IMR-90 (cell line): Measurements from ENCODE around the gene CDH22. TPM values are rescaled to one million over a fixed set of nuclear protein-coding genes. Genes with fewer than 3 reads are reported as not detected.

Experiments
- ATAC-seq: fragments of 200-7000 bp; cut with Tn5 transposase; 2 replicates; pipeline ENCODE4 v1.9.1; 2020; ENCODE audit warnings: low read depth, mild to moderate bottlenecking, moderate library complexity
- BruUV-seq: library from RNA; stranded (reverse); fragments of 400-500 nt; replicated peaks from 2 replicates; lab custom pipeline; 2021; lab: Mats Ljungman, UMichigan
- CTCF ChIA-PET: fragments of 300-600 bp; formaldehyde crosslinking; extraction: SDS; loops from one replicate; lab custom pipeline; 2021; ENCODE audit warnings: antibody characterized with exemption; lab: Yijun Ruan, JAX
- POLR2A ChIA-PET: fragments of 300-600 bp; sonication (Branson Sonifier 250); formaldehyde crosslinking; loops from one replicate; lab custom pipeline; 2022; ENCODE audit warnings: antibody characterized with exemption; ENCODE audit not compliant: unreplicated experiment; lab: Charles Lee
- DNase-seq: peaks from one replicate; pipeline ENCODE4 v3.0.0; 2013
- H2AFZ ChIP-seq: replicated peaks from 2 replicates; pipeline ENCODE3; 2013; ENCODE audit warnings: low read length, mild to moderate bottlenecking; ENCODE audit not compliant: poor library complexity
- H2AK5ac ChIP-seq: 2 replicates; pipeline ENCODE4 v1.6.1; 2013; ENCODE audit warnings: low read depth, low read length, inconsistent platforms
- H2AK9ac ChIP-seq: replicated peaks from 2 replicates; pipeline ENCODE3; 2013; ENCODE audit warnings: mild to moderate bottlenecking, low read depth, low read length, moderate library complexity; ENCODE audit not compliant: poor library complexity
- H2BK120ac ChIP-seq: 2 replicates; pipeline ENCODE4 v1.6.1; 2013; ENCODE audit warnings: low read depth, low read length, inconsistent platforms
- H2BK15ac ChIP-seq: 3 replicates; pipeline ENCODE4 v1.6.1; 2013; ENCODE audit warnings: low read depth, low read length, inconsistent platforms
- H2BK20ac ChIP-seq: 2 replicates; pipeline ENCODE4 v1.6.1; 2013; ENCODE audit warnings: low read depth, mild to moderate bottlenecking, inconsistent platforms, low read length, moderate library complexity
- H2BK5ac ChIP-seq: 2 replicates; pipeline ENCODE4 v1.6.1; 2013; ENCODE audit warnings: mild to moderate bottlenecking, low read depth, low read length, inconsistent platforms; ENCODE audit not compliant: poor library complexity, severe bottlenecking
- H3K14ac ChIP-seq: replicated peaks from 2 replicates; pipeline ENCODE4 v1.6.1; 2013; ENCODE audit warnings: low read depth, low read length, inconsistent platforms
- H3K18ac ChIP-seq: 2 replicates; pipeline ENCODE4 v1.6.1; 2013; ENCODE audit warnings: low read depth, low read length, control low read depth
- H3K23ac ChIP-seq: 2 replicates; pipeline ENCODE4 v1.6.1; 2013; ENCODE audit warnings: low read depth, low read length, inconsistent platforms
- H3K27ac ChIP-seq: 2 replicates; pipeline ENCODE4 v1.5.1; 2013; ENCODE audit warnings: mild to moderate bottlenecking, control low read depth, low read length; ENCODE audit not compliant: insufficient read depth
- H3K27me3 ChIP-seq: 2 replicates; pipeline ENCODE4 v1.6.1; 2013; ENCODE audit warnings: low read length; ENCODE audit not compliant: control insufficient read depth, insufficient read depth
- H3K36me3 ChIP-seq: 2 replicates; pipeline ENCODE4 v1.6.1; 2013; ENCODE audit warnings: low read length, mixed read lengths; ENCODE audit not compliant: control insufficient read depth, insufficient read depth
- H3K4ac ChIP-seq: 2 replicates; pipeline ENCODE4 v1.6.1; 2013; ENCODE audit warnings: low read depth, low read length, inconsistent platforms
- H3K4me1 ChIP-seq: 2 replicates; pipeline ENCODE4 v1.6.1; 2013; ENCODE audit warnings: low read length, mixed read lengths; ENCODE audit not compliant: control insufficient read depth, insufficient read depth
- H3K4me2 ChIP-seq: 2 replicates; pipeline ENCODE4 v1.6.1; 2013; ENCODE audit warnings: low read depth, mild to moderate bottlenecking, control low read depth, low read length, moderate library complexity
- H3K4me3 ChIP-seq: 2 replicates; pipeline ENCODE4 v1.5.1; 2013; ENCODE audit warnings: low read depth, mild to moderate bottlenecking, control low read depth, low read length, moderate library complexity; ENCODE audit not compliant: insufficient read depth
- H3K56ac ChIP-seq: 2 replicates; pipeline ENCODE4 v1.6.1; 2013; ENCODE audit warnings: low read length, inconsistent platforms; ENCODE audit not compliant: insufficient read depth; ENCODE audit errors: extremely low read depth
- H3K79me1 ChIP-seq, 2 experiments: 2 replicates each; pipeline ENCODE4 v1.6.1; 2013; ENCODE audit warnings: low read length in 2 of 2, inconsistent platforms in 1 of 2, low read depth in 1 of 2
- H3K9ac ChIP-seq: 2 replicates; pipeline ENCODE4 v1.6.1; 2013; ENCODE audit warnings: low read depth, low read length, control low read depth
- H3K9me1 ChIP-seq: 2 replicates; pipeline ENCODE4 v1.6.1; 2013; ENCODE audit warnings: low read length, inconsistent platforms; ENCODE audit not compliant: insufficient read depth
- H3K9me3 ChIP-seq: 2 replicates; pipeline ENCODE4 v1.6.1; 2013; ENCODE audit warnings: low read length; ENCODE audit not compliant: control insufficient read depth, insufficient read depth
- H4K20me1 ChIP-seq: 2 replicates; pipeline ENCODE4 v1.6.1; 2013; ENCODE audit warnings: low read length, inconsistent platforms; ENCODE audit not compliant: insufficient read depth
- H4K5ac ChIP-seq: 2 replicates; pipeline ENCODE4 v1.6.1; 2013; ENCODE audit warnings: mild to moderate bottlenecking, low read depth, low read length, control low read depth
- H4K8ac ChIP-seq, 2 experiments: 2 replicates each; pipeline ENCODE4 v1.6.1; 2013; ENCODE audit warnings: low read depth in 2 of 2, low read length in 2 of 2, control low read depth in 1 of 2, inconsistent platforms in 1 of 2
- H4K91ac ChIP-seq: 2 replicates; pipeline ENCODE4 v1.6.1; 2013; ENCODE audit warnings: low read depth, low read length, inconsistent platforms; ENCODE audit not compliant: insufficient read depth
- MXI1 ChIP-seq: IDR thresholded peaks from 2 replicates; pipeline ENCODE4 v1.6.1; 2012; ENCODE audit warnings: low read depth, mild to moderate bottlenecking, low read length, moderate library complexity, borderline replicate concordance
- POLR2A ChIP-seq: IDR thresholded peaks from 2 replicates; pipeline ENCODE4 v1.6.1; 2012; ENCODE audit warnings: mild to moderate bottlenecking, low read depth, low read length
- RFX5 ChIP-seq: IDR thresholded peaks from 2 replicates; pipeline ENCODE4 v1.8.0; 2012; ENCODE audit warnings: low read depth, mild to moderate bottlenecking, low read length, moderate library complexity
- WGBS, 2 experiments: methylation state at CpG; one replicate each; pipeline versions ENCODE4 v1.1.5 to v1.1.7; 2013; ENCODE audit warnings: missing lambda C conversion rate in 2 of 2; ENCODE audit not compliant: insufficient read length in 1 of 2; ENCODE audit errors: extremely low coverage in 2 of 2; 5-methylcytosine and 5-hydroxymethylcytosine counted together
- dilution Hi-C: fragments of 300-500 bp; cut with HindIII; formaldehyde crosslinking; loops from one replicate; pipeline ENCODE4 v1.14.3; 2018; ENCODE audit warnings: low sequenced_read_pairs; ENCODE audit not compliant: unreplicated experiment
- in situ Hi-C: fragments of 300-500 bp; cut with MboI; formaldehyde crosslinking; loops from 3 replicates; pipeline ENCODE4 v1.14.3; 2019; ENCODE audit warnings: low sequenced_read_pairs, inconsistent platforms, mixed read lengths
- intact Hi-C: fragments of 100-400 bp; cut with micrococcal nuclease; formaldehyde crosslinking; loops from 2 replicates; pipeline ENCODE4 v1.10.0; 2022
- polyA plus RNA-seq, 3 experiments: library from polyadenylated mRNA; depleted of rRNA; stranded (reverse); fragments of >200 nt; gene quantifications; 2 replicates each; pipeline ENCODE4 v1.2.3, GENCODE V29; 2012; ENCODE audit warnings: low replicate concordance in 1 of 3
- total RNA-seq: library from RNA; depleted of rRNA; stranded (reverse); fragments of >200 nt; gene quantifications from 2 replicates; pipeline ENCODE4 v1.2.3, GENCODE V29; 2012

Gene CDH22
- total and polyA plus RNA-seq, 2 of the 4 experiments (the other 2 are of a cell fraction) = not detected

GRCh38 chr20:46204594-46205186 lies 103.6 kb downstream of the CDH22 start:
- no peak overlapping the region for H4K91ac ChIP-seq
- ChIA-PET POLR2A (no interaction called here), CTCF (no interaction called here)
- intact Hi-C loops = no loop called here
- no peak overlapping the region for H3K18ac ChIP-seq
- no peak overlapping the region for H3K27ac ChIP-seq
- H3K4ac ChIP-seq = no peak overlapping the region
- no CpG with 5 or more reads among the region's 8 CpGs for whole genome bisulfite sequencing, 2 experiments
- H2AK9ac ChIP-seq = no peak overlapping the region
- H3K23ac ChIP-seq = no peak overlapping the region
- H3K4me3 ChIP-seq = no peak overlapping the region
- no peak overlapping the region for H3K56ac ChIP-seq
- in situ Hi-C loops = no loop called here
- no peak overlapping the region for H3K9ac ChIP-seq
- no peaks in the 10 kb centered on the region for H3K36me3 ChIP-seq
- ATAC-seq = no peak
- no peak for DNase-seq
- no peak overlapping the region for H2BK5ac ChIP-seq
- H2AK5ac ChIP-seq = no peak overlapping the region
- BruUV-seq = no TSS peak
- H2BK120ac ChIP-seq = no peak overlapping the region
- H3K9me1 ChIP-seq = no peaks in the 10 kb centered on the region; the same call in 1 of the 2 replicates
- H3K4me2 ChIP-seq = no peak overlapping the region
- H4K20me1 ChIP-seq = no peaks in the 10 kb centered on the region
- no peaks in the 10 kb centered on the region for H3K9me3 ChIP-seq
- no peak overlapping the region for H4K5ac ChIP-seq
- no peak for TF ChIP-seq MXI1
- no peak for TF ChIP-seq RFX5
- TF ChIP-seq POLR2A = no peak
- H2AFZ ChIP-seq = no peak overlapping the region
- no peak overlapping the region for H2BK15ac ChIP-seq
- dilution Hi-C loops = no loop called here
- no peak overlapping the region for H2BK20ac ChIP-seq
- H3K14ac ChIP-seq = no peak overlapping the region
- peaks cover 41% of the 10 kb centered on the region for H3K27me3 ChIP-seq
- H4K8ac ChIP-seq = no peak overlapping the region
- no peaks in the 10 kb centered on the region for H3K4me1 ChIP-seq
- H3K79me1 ChIP-seq = no peaks in the 10 kb centered on the region
